GM23338 (cell line): ENCODE results near the gene TPM1. TPM values are rescaled to one million over a fixed set of nuclear protein-coding genes. Genes with fewer than 3 reads are reported as not detected.

ENCODE experiments used
- CTCF ChIP-seq, 2 experiments: fragments of 200-600 bp in 1 of 2; sonication (generic) in 1 of 2; conservative IDR thresholded peaks; 2 replicates each; pipeline versions ENCODE4 v1.5.1 to v1.6.1; 2016 to 2017; ENCODE audit warnings: antibody characterized with exemption in 2 of 2, low read depth in 2 of 2, mild to moderate bottlenecking in 2 of 2, moderate library complexity in 1 of 2
- ETS1 ChIP-seq: IDR thresholded peaks from 2 replicates; pipeline ENCODE4 v1.6.1; 2016; ENCODE audit warnings: antibody characterized with exemption
- JUNB ChIP-seq: IDR thresholded peaks from one replicate; pipeline ENCODE4 v1.6.1; 2016; ENCODE audit warnings: antibody characterized with exemption; ENCODE audit not compliant: unreplicated experiment
- POLR2AphosphoS5 ChIP-seq: IDR thresholded peaks from 2 replicates; pipeline ENCODE4 v1.6.1; 2016; ENCODE audit warnings: antibody characterized with exemption, low read depth
- REST ChIP-seq: IDR thresholded peaks from one replicate; pipeline ENCODE4 v1.6.1; 2018; ENCODE audit warnings: antibody characterized with exemption; ENCODE audit not compliant: unreplicated experiment
- STAT1 ChIP-seq: IDR thresholded peaks from one replicate; pipeline ENCODE4 v1.6.1; 2016; ENCODE audit warnings: antibody characterized with exemption; ENCODE audit not compliant: unreplicated experiment
- ZNF114 ChIP-seq: fragments of 250-450 bp; sonication (Bioruptor Pico); IDR thresholded peaks from 2 replicates; pipeline ENCODE4 v1.5.0; 2020; ENCODE audit warnings: mild to moderate bottlenecking, moderate library complexity
- ZNF331 ChIP-seq: fragments of 250-450 bp; sonication (Bioruptor Pico); IDR thresholded peaks from 2 replicates; pipeline ENCODE4 v1.5.0; 2020; ENCODE audit warnings: low read depth, mild to moderate bottlenecking, moderate library complexity
- ZNF462 ChIP-seq: fragments of 250-450 bp; sonication (Bioruptor Pico); IDR thresholded peaks from 2 replicates; pipeline ENCODE4 v1.5.0; 2020; ENCODE audit warnings: mild to moderate bottlenecking, moderate library complexity
- polyA plus RNA-seq: library from polyadenylated mRNA; unstranded; fragments of >200 nt; fragmentation: Nextera tagmentation; extraction: Ambion mirVana; gene quantifications from 2 replicates; pipeline ENCODE4 v1.2.1, GENCODE V29; 2016
- total RNA-seq: library from RNA; depleted of rRNA; stranded (reverse); fragments of >200 nt; shearing (Covaris generic); gene quantifications from 2 replicates; pipeline ENCODE4 v1.2.3, GENCODE V29; 2014

The TPM1 gene
- total and polyA plus RNA-seq, 2 experiments from 2014 or later, result 449 to 913 TPM

- TF ChIP-seq ZNF462 (CRISPR knock-in tag) (no peak), CTCF (conservative IDR thresholded peaks at IDR 0.05; ENCODE audit: low read depth in 2 of 2) (no peak), REST (no peak), POLR2AphosphoS5 (no peak; the same call in 1 of the 2 replicates), STAT1 (no peak), ETS1 (no peak), ZNF331 (CRISPR knock-in tag) (no peak), JUNB (no peak), ZNF114 (CRISPR knock-in tag) (no peak)
Observed at GRCh38 chr15:63051156-63052066, 8.9 kb downstream of the TPM1 start (continued).
